ENCODE data around the gene POPDC3.

POPDC3 gene

GRCh38 chr6:105137388-105137787 lies 42.4 kb downstream of the POPDC3 start:
- DNase-seq: no peak

GRCh38 chr6:105136431-105137350 lies 43.1 kb downstream of the POPDC3 start:
- DNase-seq: no peak

DNA sequence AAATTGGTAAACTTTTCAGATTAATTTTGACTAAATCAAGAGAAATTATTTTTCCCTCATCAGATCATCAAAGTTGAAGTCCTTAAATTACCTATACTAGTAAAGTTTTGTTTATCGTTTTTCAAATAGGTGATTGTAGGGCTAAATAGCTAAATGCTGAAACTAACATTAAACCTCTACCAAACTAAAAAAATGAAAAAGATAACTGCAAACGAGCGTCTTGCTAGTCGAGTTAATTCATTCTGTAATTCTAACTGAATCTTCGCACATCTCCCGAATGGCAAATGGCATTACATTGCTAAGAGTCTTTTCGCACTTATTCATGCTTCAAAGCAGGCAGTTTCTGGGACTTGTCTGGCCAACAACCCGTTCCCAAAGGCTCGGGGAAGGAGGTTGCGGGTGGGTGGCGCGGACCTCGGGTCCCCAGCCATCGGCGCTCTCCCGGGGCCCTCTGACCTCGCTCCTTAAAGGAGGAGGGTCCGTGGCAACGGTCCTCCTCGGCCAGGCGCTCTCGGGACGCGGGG lies 43.8 kb downstream of the POPDC3 start:
- no peak for DNase-seq

- no peak for DNase-seq
These were observed 44.8 kb downstream of the POPDC3 start for GRCh38 chr6:105135056-105135455.

GRCh38 chr6:105122717-105123116 lies 57.1 kb downstream of the POPDC3 start:
- DNase-seq: no peak

DNA sequence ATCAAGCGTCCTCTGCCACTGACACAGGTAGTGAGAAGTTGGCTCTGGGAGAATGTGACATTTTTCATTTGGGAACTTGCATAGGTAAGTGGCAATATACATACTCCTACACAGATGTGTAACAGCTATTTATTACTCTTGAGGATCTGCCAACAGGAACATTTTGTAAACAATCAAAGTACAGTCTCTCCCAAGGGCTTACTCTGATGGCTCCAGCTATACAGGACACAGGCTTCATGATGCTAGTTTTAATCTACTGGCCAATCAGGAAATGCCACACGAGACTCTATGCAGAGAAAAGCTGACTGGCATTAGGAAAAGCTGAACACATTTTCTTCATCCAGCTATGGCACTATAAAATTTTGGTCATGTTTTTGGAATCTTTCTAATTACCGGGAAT lies 57.8 kb downstream of the POPDC3 start:
- DNase-seq: no peak

- DNase-seq: no peak
These were observed 59.2 kb downstream of the POPDC3 start for GRCh38 chr6:105120570-105120969.

- no peak for DNase-seq
These were observed 63.7 kb downstream of the POPDC3 start for GRCh38 chr6:105116150-105116549.

- no peak for DNase-seq
These were observed 66.4 kb downstream of the POPDC3 start for GRCh38 chr6:105113422-105113821.

- DNase-seq: no peak
These were observed 67.2 kb downstream of the POPDC3 start for GRCh38 chr6:105112577-105112976.

DNA sequence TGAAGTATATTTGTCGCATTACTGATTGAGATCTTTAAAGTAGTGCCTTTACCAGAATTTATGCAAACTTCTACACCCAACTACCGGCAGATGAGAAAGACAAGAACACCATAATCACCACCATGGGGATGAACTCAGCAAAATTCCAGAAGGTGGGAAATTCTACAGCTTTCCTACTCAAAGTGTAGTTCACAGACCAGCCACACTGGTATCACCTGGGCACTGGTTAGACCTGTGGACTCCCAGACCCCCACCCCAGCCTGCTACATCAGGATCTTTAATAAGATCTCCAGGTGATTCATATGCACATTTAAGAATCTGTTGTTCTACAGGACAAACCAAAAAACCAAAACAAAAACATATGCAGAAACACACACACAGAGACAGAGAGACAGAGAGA lies 67.9 kb downstream of the POPDC3 start:
- DNase-seq: no peak

DNA sequence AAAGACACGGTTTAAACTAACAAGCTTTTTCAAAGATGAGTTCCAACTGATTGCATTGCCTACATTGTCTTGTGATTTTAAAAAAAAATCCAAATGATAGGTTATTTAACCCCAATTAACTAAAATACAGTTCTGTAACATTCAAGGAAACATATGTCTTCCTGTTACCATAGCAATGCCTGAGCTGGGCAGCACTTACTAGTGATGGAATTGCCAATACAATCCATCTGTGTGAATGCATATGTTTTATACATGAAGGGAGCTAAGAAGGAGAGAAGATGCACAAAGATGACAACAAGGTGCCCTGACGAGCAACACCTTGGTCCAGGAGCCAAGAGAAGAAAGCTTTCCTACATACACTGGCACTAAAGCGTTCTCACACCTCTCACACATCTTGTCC lies 68.7 kb downstream of the POPDC3 start:
- no peak for DNase-seq

DNA sequence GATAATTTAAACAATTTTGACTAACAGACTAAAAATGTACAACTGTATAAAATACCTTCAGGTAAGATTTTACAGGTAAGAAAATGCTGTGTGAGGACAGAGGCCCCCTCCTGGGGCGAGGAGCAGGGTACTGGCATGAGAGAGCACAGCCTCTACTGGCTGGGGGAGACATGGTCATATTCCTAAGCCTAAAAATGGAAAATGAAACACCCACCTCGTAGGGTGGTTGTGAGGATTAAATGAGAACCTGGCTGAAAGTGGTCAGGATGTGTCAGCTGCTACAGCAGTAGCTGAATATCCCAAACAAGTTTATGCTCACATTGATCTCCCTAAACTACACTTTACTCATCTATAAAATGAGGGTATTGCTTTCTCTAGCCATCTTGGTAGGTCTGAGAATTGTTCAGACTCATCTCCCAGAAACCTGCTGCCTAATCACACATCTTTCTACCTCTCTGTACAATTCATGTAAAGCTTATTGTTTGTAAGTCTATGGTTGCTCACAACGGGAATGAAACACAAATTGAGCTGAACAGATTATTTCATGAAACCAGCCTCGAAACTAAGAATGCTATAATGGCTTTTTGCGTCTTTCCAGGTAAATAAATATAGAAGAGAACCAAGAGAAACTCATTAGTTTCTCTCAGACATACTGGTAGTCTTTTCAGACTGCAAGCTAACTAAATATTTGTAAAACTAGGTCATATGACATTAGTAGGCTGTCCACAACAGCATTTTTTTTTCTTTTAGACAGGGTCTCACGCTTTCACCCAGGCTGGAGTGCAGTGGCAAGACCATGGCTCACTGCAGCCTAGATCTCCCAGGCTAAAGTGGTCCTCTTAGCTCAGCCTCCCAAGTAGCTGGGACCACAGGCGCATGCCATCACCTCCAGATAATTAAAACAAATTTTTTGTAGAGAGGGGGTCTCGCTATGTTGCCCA lies 69.6 kb downstream of the POPDC3 start:
- no peak for DNase-seq

- DNase-seq: no peak
These were observed 71.1 kb downstream of the POPDC3 start for GRCh38 chr6:105108631-105109262.

Data from activated CD4-positive, alpha-beta T cell treated with anti-CD3 and anti-CD28 coated beads, Interleukin-2, amount 50 U/mL, for 1 hour (primary cell).